HG02973 (cell line): Measurements from ENCODE around the gene SKOR1.

Experiments
- ATAC-seq: cut with Tn5 transposase; IDR thresholded peaks from one replicate; pipeline ENCODE4 v1.9.1; 2021; ENCODE audit warnings: moderate library complexity; ENCODE audit not compliant: unreplicated experiment

Gene SKOR1

GRCh38 chr15:67882487-67883233 lies 57.4 kb downstream of the SKOR1 start:
- ATAC-seq = no peak

GRCh38 chr15:67883234-67883773 lies 58.0 kb downstream of the SKOR1 start:
- no peak for ATAC-seq

- ATAC-seq = no peak
Measured at GRCh38 chr15:67884009-67884408, 58.7 kb downstream of the SKOR1 start.
